HEK293 (cell line): ENCODE results near the gene DENND6B.

Source experiments
- CTCF ChIA-PET: fragments of 350-600 bp; formaldehyde crosslinking; extraction: SDS; loops from one replicate; lab custom pipeline; 2021; ENCODE audit warnings: antibody characterized with exemption; lab: Yijun Ruan, JAX
- POLR2A ChIA-PET: fragments of 300-600 bp; formaldehyde crosslinking; extraction: SDS; loops from one replicate; lab custom pipeline; 2020; ENCODE audit warnings: antibody characterized with exemption, inconsistent platforms; lab: Yijun Ruan, JAX
- H3K27ac ChIP-seq: fragments of 200-500 bp; sonication (Bioruptor generic); 2 replicates; pipeline ENCODE4 v1.5.1; 2014; ENCODE audit warnings: low read depth, low read length, control low read depth, inconsistent platforms; ENCODE audit errors: extremely low read depth
- H3K36me3 ChIP-seq, 2 experiments: fragments of 200-500 bp in 1 of 2; sonication (Bioruptor generic) in 1 of 2; 1 replicate in 1 of 2; 2 replicates in 1 of 2; pipeline ENCODE4 v1.5.1; 2014 to 2017; ENCODE audit warnings: inconsistent platforms in 2 of 2, low read length in 2 of 2; ENCODE audit not compliant: control insufficient read depth in 2 of 2, insufficient read depth in 1 of 2
- H3K4me1 ChIP-seq: fragments of 200-500 bp; sonication (Bioruptor generic); 2 replicates; pipeline ENCODE4 v1.5.1; 2014; ENCODE audit warnings: mild to moderate bottlenecking, low read length, inconsistent platforms; ENCODE audit not compliant: control insufficient read depth, insufficient read depth
- H3K4me3 ChIP-seq: 2 replicates; pipeline ENCODE4 v1.5.1; 2011; ENCODE audit warnings: low read depth, mild to moderate bottlenecking, control low read depth, low read length, moderate library complexity
- H3K9me3 ChIP-seq: fragments of 200-500 bp; sonication (Bioruptor generic); 2 replicates; pipeline ENCODE4 v1.5.1; 2014; ENCODE audit warnings: low read depth, low read length, inconsistent platforms; ENCODE audit not compliant: control insufficient read depth, insufficient read depth
- BCL11A ChIP-seq: fragments of 450-650 bp; formaldehyde crosslinking; IDR thresholded peaks from 2 replicates; pipeline ENCODE4 v1.5.1; 2016; ENCODE audit warnings: low read depth, missing biosample characterization, missing genetic modification characterization
- BCL11B ChIP-seq: fragments of 450-650 bp; formaldehyde crosslinking; IDR thresholded peaks from 2 replicates; pipeline ENCODE4 v1.5.1; 2016; ENCODE audit warnings: low read depth, missing biosample characterization, missing genetic modification characterization
- EGR2 ChIP-seq: fragments of 450-650 bp; formaldehyde crosslinking; IDR thresholded peaks from 2 replicates; pipeline ENCODE4 v1.5.1; 2016; ENCODE audit warnings: low read depth, missing biosample characterization, missing genetic modification characterization
- GLIS1 ChIP-seq: fragments of 450-650 bp; formaldehyde crosslinking; IDR thresholded peaks from 2 replicates; pipeline ENCODE4 v1.5.1; 2016; ENCODE audit warnings: missing biosample characterization, missing genetic modification characterization
- HIC1 ChIP-seq: fragments of 450-650 bp; formaldehyde crosslinking; IDR thresholded peaks from 2 replicates; pipeline ENCODE4 v1.5.1; 2016; ENCODE audit warnings: missing biosample characterization, missing genetic modification characterization
- KLF1 ChIP-seq: fragments of 450-650 bp; formaldehyde crosslinking; IDR thresholded peaks from 2 replicates; pipeline ENCODE4 v1.5.1; 2016; ENCODE audit warnings: missing biosample characterization, missing genetic modification characterization
- KLF10 ChIP-seq: fragments of 450-650 bp; IDR thresholded peaks from 2 replicates; pipeline ENCODE4 v1.5.1; 2018; ENCODE audit warnings: missing biosample characterization, mild to moderate bottlenecking, missing genetic modification characterization
- KLF17 ChIP-seq: fragments of 450-650 bp; formaldehyde crosslinking; IDR thresholded peaks from 2 replicates; pipeline ENCODE4 v1.5.1; 2016; ENCODE audit warnings: missing biosample characterization, missing genetic modification characterization
- KLF8 ChIP-seq: fragments of 450-650 bp; formaldehyde crosslinking; IDR thresholded peaks from 2 replicates; pipeline ENCODE4 v1.5.1; 2016; ENCODE audit warnings: missing biosample characterization, missing genetic modification characterization
- PATZ1 ChIP-seq: fragments of 450-650 bp; formaldehyde crosslinking; IDR thresholded peaks from 2 replicates; pipeline ENCODE4 v1.5.1; 2016; ENCODE audit warnings: missing biosample characterization, missing genetic modification characterization
- PRDM1 ChIP-seq: fragments of 450-650 bp; formaldehyde crosslinking; IDR thresholded peaks from 2 replicates; pipeline ENCODE4; 2016; ENCODE audit warnings: missing biosample characterization, missing genetic modification characterization
- RBAK ChIP-seq: fragments of 450-650 bp; formaldehyde crosslinking; IDR thresholded peaks from 2 replicates; pipeline ENCODE4 v1.5.1; 2016; ENCODE audit warnings: missing biosample characterization, missing genetic modification characterization
- SP2 ChIP-seq: fragments of 450-650 bp; formaldehyde crosslinking; IDR thresholded peaks from 2 replicates; pipeline ENCODE4 v1.5.1; 2016; ENCODE audit warnings: missing biosample characterization, missing genetic modification characterization
- SP3 ChIP-seq: fragments of 450-650 bp; formaldehyde crosslinking; IDR thresholded peaks from 2 replicates; pipeline ENCODE4 v1.5.1; 2016; ENCODE audit warnings: missing biosample characterization, missing genetic modification characterization
- TCF7L2 ChIP-seq: IDR thresholded peaks from 2 replicates; pipeline ENCODE4 v1.6.1; 2011; ENCODE audit warnings: low read depth, mild to moderate bottlenecking, inconsistent platforms, low read length, moderate library complexity, borderline replicate concordance
- ZBTB26 ChIP-seq: fragments of 450-650 bp; formaldehyde crosslinking; optimal IDR thresholded peaks from 2 replicates; pipeline ENCODE3; 2016; ENCODE audit warnings: missing biosample characterization, mild to moderate bottlenecking, missing genetic modification characterization
- ZNF155 ChIP-seq: fragments of 450-650 bp; formaldehyde crosslinking; IDR thresholded peaks from 2 replicates; pipeline ENCODE4 v1.5.1; 2016; ENCODE audit warnings: missing biosample characterization, missing genetic modification characterization
- ZNF175 ChIP-seq: fragments of 450-650 bp; formaldehyde crosslinking; IDR thresholded peaks from 2 replicates; pipeline ENCODE4 v1.5.1; 2016; ENCODE audit warnings: missing biosample characterization, missing genetic modification characterization
- ZNF248 ChIP-seq: fragments of 450-650 bp; formaldehyde crosslinking; IDR thresholded peaks from 2 replicates; pipeline ENCODE4 v1.5.1; 2017; ENCODE audit warnings: missing biosample characterization, missing genetic modification characterization
- ZNF26 ChIP-seq: fragments of 450-650 bp; formaldehyde crosslinking; IDR thresholded peaks from 2 replicates; pipeline ENCODE4 v1.5.1; 2016; ENCODE audit warnings: missing biosample characterization, missing genetic modification characterization
- ZNF37A ChIP-seq: fragments of 450-650 bp; IDR thresholded peaks from 2 replicates; pipeline ENCODE4 v1.5.1; 2018; ENCODE audit warnings: missing biosample characterization, missing genetic modification characterization
- ZNF416 ChIP-seq: fragments of 450-650 bp; formaldehyde crosslinking; IDR thresholded peaks from 2 replicates; pipeline ENCODE4 v1.5.1; 2016; ENCODE audit warnings: missing biosample characterization, missing genetic modification characterization
- ZNF580 ChIP-seq: fragments of 450-650 bp; formaldehyde crosslinking; IDR thresholded peaks from 2 replicates; pipeline ENCODE4 v1.5.1; 2016; ENCODE audit warnings: missing biosample characterization, missing genetic modification characterization

Gene DENND6B

GRCh38 chr22:50308597-50308935 is 18.2 kb downstream of the DENND6B start:
- CTCF ChIA-PET = interaction anchor here (1.1 to 1.4 kb wide), 3 partner anchors 18 to 66 kb away, joined by 3 to 4 read pairs (median 3); partner anchors contain the start of gene DENND6B
- Histone ChIP-seq H3K4me1 (peaks cover 20% of the 10 kb centered on the region), H3K9me3 (no peaks in the 10 kb centered on the region), H3K27ac (0 out of 2 replicates have a peak overlapping the region, but pooled peaks have one; percentile 34), H3K36me3 (peaks cover 0 to 17% of the 10 kb centered on the region in 2 experiments; a peak in 1 of 3 replicates)
- POLR2A ChIA-PET = interaction anchor here (1.2 kb wide), 1 partner anchor 15 kb away, joined by 6 read pairs; no protein-coding TSS in a partner anchor
- no peak for TF ChIP-seq TCF7L2
- peak; percentile 76 for TF ChIP-seq SP2
- TF ChIP-seq ZNF580 (tag by site-specific recombination) = no peak
- TF ChIP-seq EGR2 (tag by site-specific recombination) = peak; percentile 34
- peak; percentile 87 for TF ChIP-seq KLF1 (tag by site-specific recombination)
- TF ChIP-seq ZNF26 (tag by site-specific recombination) = no peak
- peak; percentile 38; the same call in 1 of the 2 replicates for TF ChIP-seq PATZ1 (tag by site-specific recombination)
- TF ChIP-seq KLF17 (tag by site-specific recombination) = peak; percentile 61
- no peak for TF ChIP-seq ZBTB26 (tag by site-specific recombination)
- TF ChIP-seq GLIS1 (tag by site-specific recombination) = 0 out of 2 replicates have a peak, but pooled peaks have one; percentile 3
- TF ChIP-seq ZNF416 (tag by site-specific recombination) = no peak
- TF ChIP-seq KLF8 = peak; percentile 81
- no peak for TF ChIP-seq ZNF248 (tag by site-specific recombination)
- peak; percentile 35; the same call in 1 of the 2 replicates for TF ChIP-seq SP3 (tag by site-specific recombination)
- no peak for TF ChIP-seq ZNF155 (tag by site-specific recombination)
- TF ChIP-seq, all 188 proteins: peak for 8
- H3K4me3 ChIP-seq = no peak overlapping the region

- ChIA-PET CTCF (interaction anchor here (0.8 to 1.1 kb wide), 3 partner anchors 32 to 66 kb away, joined by 3 to 4 read pairs (median 3); no protein-coding TSS in a partner anchor), POLR2A (interaction anchor here (0.6 to 4.7 kb wide), 16 partner anchors 9 to 346 kb away, joined by 3 to 37 read pairs (median 6); partner anchors contain the start of genes HDAC10, LMF2, NCAPH2 and TUBGCP6)
- Histone ChIP-seq H3K36me3 (peaks cover 0 to 22% of the 10 kb centered on the region in 2 experiments; a peak in 1 of 3 replicates), H3K4me1 (peaks cover 21% of the 10 kb centered on the region), H3K4me3 (no peak overlapping the region), H3K9me3 (no peaks in the 10 kb centered on the region), H3K27ac (peak overlapping the region; percentile 34; the same call in 1 of the 2 replicates)
- TF ChIP-seq PRDM1 (tag by site-specific recombination) (no peak), BCL11B (tag by site-specific recombination) (no peak), KLF10 (tag by site-specific recombination) (no peak), RBAK (tag by site-specific recombination) (no peak), HIC1 (tag by site-specific recombination) (peak; percentile 71), ZNF175 (tag by site-specific recombination) (no peak), BCL11A (peak; percentile 55; the same call in 1 of the 2 replicates), ZNF37A (no peak)
Observed at GRCh38 chr22:50307890-50308596, 18.8 kb downstream of the DENND6B start.
